OCI-LY3 (cell line): Measurements from ENCODE around the gene EPM2A.

Source experiments
- CTCF ChIP-seq: fragments of 200-600, 300-600 bp; sonication (generic); IDR thresholded peaks from 2 replicates; pipeline ENCODE4 v1.5.1; 2014; ENCODE audit warnings: antibody characterized with exemption, low read length, low read depth
- EZH2phosphoT487 ChIP-seq: fragments of 200-600 bp; shearing (Covaris generic); IDR thresholded peaks from 2 replicates; pipeline ENCODE4 v1.6.1; 2018; ENCODE audit warnings: antibody characterized with exemption, mixed run types, low read depth

- TF ChIP-seq EZH2phosphoT487 (no peak), CTCF (no peak)
These were observed 9.3 kb upstream of the EPM2A start for GRCh38 chr6:145744619-145745018.
